Hematopoietic multipotent progenitor cell treated with erythropoietin and hydrocortisone succinate and interleukin-3 and kit ligand, for 6 days (in vitro differentiated cells): ENCODE data around the gene KRTAP6-1.

Experiments used
- DNase-seq: peaks from one replicate; pipeline ENCODE4 v3.0.0-alpha.2; 2015

KRTAP6-1 gene, protein sequence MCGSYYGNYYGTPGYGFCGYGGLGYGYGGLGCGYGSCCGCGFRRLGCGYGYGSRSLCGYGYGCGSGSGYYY

DNA sequence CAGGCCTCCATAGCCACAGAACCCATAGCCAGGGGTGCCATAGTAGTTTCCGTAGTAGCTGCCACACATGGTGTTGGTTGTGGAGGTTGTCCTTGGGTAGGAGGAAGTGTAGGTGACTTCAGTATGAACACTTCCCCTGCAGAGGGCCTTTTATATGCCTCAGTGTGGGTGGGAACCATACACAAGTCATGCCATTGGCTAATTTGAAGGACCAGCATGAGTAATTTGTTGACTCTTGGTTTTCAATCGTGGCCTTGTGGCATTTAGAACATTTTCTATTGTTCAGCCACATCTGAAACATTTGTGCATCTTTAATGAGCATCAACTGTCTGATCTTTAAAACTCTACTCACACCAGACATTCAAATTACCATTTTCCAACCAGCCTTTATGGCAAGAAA lies at the start of gene KRTAP6-1:
TSS of gene KRTAP6-1 (minus strand) at position 95 of the 400 bp plus-strand sequence. CDS start at position 69, 26 bp downstream.
- no peak for DNase-seq

GRCh38 chr21:30652891-30653290 lies 39.2 kb upstream of the KRTAP6-1 start:
- no peak for DNase-seq

- DNase-seq: no peak
Measured at GRCh38 chr21:30646904-30647414, 33.2 kb upstream of the KRTAP6-1 start.

GRCh38 chr21:30642564-30642963 lies 28.8 kb upstream of the KRTAP6-1 start, which contains the start of gene KRTAP20-3:
Gene KRTAP20-3, plus strand, starts transcription at chr21:30642864.
- DNase-seq: no peak

GRCh38 chr21:30638686-30639085 lies 25.0 kb upstream of the KRTAP6-1 start:
- DNase-seq: no peak

- no peak for DNase-seq
Measured at GRCh38 chr21:30634906-30635305, 21.2 kb upstream of the KRTAP6-1 start, which contains the start of gene KRTAP20-2. Gene KRTAP20-2, plus strand, starts transcription at chr21:30635206. Its CDS starts 58 bp downstream, at chr21:30635264.

GRCh38 chr21:30629200-30629599 lies 15.5 kb upstream of the KRTAP6-1 start:
- DNase-seq: no peak

- DNase-seq: no peak
Measured at GRCh38 chr21:30628109-30628508, 14.4 kb upstream of the KRTAP6-1 start.

GRCh38 chr21:30625449-30626165 lies 11.9 kb upstream of the KRTAP6-1 start:
- no peak for DNase-seq

DNA sequence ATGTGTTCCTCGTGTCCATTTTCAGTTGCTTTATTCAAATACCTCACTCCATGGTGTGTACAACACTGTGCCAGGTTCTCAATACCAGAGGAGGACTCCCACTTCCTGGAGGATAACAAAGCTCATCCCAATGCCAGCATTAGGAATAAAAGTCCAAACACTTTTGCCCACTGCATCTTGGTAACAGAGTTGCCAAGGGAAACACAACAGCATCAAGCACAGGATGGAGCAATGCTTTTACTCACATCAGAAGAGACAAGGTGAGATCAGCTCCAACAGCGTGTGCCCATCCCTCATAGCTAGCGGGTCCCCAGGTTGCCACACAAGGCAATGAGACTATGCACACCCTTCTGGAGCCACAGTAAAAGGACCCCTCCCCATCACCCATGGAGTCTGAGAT lies 9.6 kb upstream of the KRTAP6-1 start:
- no peak for DNase-seq

- DNase-seq: no peak
Measured at GRCh38 chr21:30620522-30620921, 6.8 kb upstream of the KRTAP6-1 start, which contains the start of gene KRTAP20-4. Gene KRTAP20-4, plus strand, starts transcription at chr21:30620627.

- no peak for DNase-seq
Measured at GRCh38 chr21:30620080-30620479, 6.3 kb upstream of the KRTAP6-1 start.

DNA sequence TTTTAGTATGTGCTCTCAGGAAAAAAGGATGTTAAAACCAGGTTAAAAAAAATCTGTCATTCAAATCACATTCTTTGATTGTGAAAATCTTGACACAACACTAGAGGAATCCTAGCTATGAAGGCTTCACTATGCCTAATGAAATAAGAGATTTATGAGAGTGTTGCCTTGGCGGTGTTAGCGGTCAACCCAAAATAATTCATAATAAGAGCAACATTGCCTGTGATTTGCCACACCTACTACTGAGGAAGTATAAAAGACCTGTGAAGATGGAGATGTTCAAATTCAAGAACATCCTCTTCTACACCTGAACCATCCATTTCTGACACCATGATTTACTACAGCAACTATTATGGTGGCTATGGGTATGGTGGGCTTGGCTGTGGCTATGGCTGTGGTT lies 2.4 kb upstream of the KRTAP6-1 start, which contains the start of gene KRTAP20-1:
TSS of gene KRTAP20-1 (plus strand) at position 301 of the 400 bp plus-strand sequence. CDS start at position 331, 30 bp downstream.
- DNase-seq: no peak

GRCh38 chr21:30615199-30615598 lies 1.5 kb upstream of the KRTAP6-1 start:
- no peak for DNase-seq

DNA sequence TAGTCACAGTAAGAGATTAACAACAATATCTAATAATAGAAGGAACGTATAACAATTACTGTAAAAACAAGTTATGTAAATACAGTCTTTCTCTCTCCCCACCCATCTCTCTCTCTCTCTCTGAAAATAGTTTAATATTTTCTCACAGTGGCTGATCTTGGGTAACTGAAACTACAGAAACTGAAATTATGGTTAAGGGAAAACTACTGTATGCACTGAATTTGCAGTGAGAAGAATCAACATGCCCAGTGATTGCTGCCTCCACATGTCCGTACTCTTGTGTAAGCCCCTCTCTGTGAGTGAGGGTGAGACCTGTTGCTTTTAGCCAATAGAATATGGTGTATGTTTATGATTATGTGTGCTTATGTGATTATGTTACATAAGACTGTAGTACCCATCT lies 1.6 kb downstream of the KRTAP6-1 start:
- DNase-seq: no peak

DNA sequence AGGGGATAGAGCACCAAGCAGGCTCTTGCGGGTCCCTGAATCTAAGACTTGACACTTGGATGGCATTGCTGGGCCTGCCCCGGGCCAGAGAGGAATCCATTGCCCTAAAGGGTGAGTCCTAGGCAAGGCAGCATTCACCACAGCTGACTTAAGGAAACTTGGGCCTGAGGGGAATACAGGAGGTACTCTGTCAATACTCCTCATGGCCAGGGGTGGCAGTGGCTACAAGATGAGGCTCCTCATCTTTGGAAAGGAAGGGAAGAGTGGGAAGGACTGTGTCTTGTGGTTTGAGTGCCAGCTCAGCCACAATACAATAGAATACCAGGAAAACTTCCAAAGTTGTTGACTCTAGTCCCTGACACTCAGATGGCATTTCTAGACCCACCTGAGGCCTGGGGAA lies 7.8 kb downstream of the KRTAP6-1 start:
- DNase-seq: no peak

GRCh38 chr21:30600787-30601186 lies 12.9 kb downstream of the KRTAP6-1 start, which contains the start of gene KRTAP22-1:
Gene KRTAP22-1, plus strand, starts transcription at chr21:30601087.
- no peak for DNase-seq

DNA sequence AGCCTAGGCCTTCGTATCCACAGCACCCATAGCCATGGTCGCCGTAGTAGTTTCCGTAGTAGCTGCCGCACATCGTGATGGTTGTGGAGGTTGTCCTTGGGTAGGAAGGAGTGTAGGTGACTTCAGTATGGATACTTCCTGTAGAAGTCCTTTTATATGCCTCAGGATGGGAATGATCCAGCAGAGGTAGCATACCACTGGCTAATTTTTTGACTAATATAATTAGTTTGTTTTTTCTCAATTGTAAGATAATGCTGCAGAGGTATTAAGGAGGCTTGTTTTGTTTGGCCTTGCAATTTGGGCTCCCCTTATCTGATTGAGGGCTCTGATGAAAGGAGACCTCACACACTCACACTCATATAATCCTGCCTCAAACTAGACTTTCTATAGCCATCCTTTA lies 14.9 kb downstream of the KRTAP6-1 start, which contains the start of gene KRTAP6-2:
TSS of gene KRTAP6-2 (minus strand) at position 101 of the 400 bp plus-strand sequence. CDS start at position 73, 28 bp downstream.
- DNase-seq: no peak

DNA sequence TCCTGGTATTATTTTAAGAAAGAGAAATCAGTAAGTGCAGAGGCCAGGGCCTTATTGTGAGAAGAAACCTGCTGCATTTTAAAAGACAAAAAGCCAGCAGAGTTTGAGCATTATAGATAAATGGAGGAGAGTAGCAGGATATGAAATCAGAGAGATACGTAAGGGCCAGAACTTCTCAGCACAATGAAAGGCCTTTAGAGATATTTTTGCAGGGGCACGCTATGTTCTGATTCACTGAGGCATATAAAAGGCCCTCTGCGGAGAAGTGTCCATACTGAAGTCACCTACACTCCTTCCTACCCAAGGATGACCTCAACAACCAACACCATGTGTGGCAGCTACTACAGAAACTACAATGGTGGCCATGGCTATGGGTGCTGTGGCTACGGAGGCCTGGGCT lies 21.6 kb downstream of the KRTAP6-1 start, which contains the start of gene KRTAP6-3:
TSS of gene KRTAP6-3 (plus strand) at position 301 of the 400 bp plus-strand sequence. CDS start at position 307, 6 bp downstream.
- DNase-seq: no peak

DNA sequence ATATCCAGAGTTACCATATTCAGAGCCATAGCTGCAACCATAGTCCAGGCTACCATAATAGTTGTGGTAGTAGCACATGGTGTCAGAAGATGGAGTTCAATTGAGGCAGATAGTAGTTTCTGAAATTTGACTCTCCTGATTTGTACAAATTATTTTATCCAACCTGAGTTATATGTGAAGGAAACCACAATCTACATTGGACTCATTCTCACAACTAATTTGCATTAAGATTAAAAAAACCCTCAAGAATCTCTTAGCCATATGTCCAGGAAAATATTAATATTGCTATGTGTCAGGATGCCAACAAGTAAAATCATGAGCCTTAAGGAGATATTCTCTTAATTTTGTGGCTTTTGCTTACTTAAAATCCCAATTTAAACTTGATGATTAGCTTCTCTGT lies 23.4 kb downstream of the KRTAP6-1 start, which contains the start of gene KRTAP22-2:
TSS of gene KRTAP22-2 (minus strand) at position 101 of the 400 bp plus-strand sequence.
- DNase-seq: no peak

GRCh38 chr21:30582870-30583269 lies 30.9 kb downstream of the KRTAP6-1 start:
- DNase-seq: no peak

GRCh38 chr21:30580132-30580531 lies 33.6 kb downstream of the KRTAP6-1 start:
- DNase-seq: no peak

GRCh38 chr21:30579346-30579745 lies 34.4 kb downstream of the KRTAP6-1 start:
- DNase-seq: no peak

- no peak for DNase-seq
Measured at GRCh38 chr21:30577766-30578165, 36.0 kb downstream of the KRTAP6-1 start.
